ENCODE measurements around the gene HS6ST2. TPM values are rescaled to one million over a fixed set of nuclear protein-coding genes. Genes with fewer than 3 reads are reported as not detected.

Gene HS6ST2
- total RNA-seq, 4 donors from 2014 or later, result 0.77 to 9.7 (median 1.9) TPM

- H3K27ac ChIP-seq, result no peak overlapping the region
- intact Hi-C loops (cut with DNase I; ENCODE audit: low total_unique reads), result no loop called here
- no peaks in the 10 kb centered on the region for H3K36me3 ChIP-seq
- no peaks in the 10 kb centered on the region for H3K9me3 ChIP-seq
- H3K4me1 ChIP-seq, result no peaks in the 10 kb centered on the region
- no peak for TF ChIP-seq POLR2A (IDR thresholded peaks at IDR 0.05)
- TF ChIP-seq, protein P1, sequence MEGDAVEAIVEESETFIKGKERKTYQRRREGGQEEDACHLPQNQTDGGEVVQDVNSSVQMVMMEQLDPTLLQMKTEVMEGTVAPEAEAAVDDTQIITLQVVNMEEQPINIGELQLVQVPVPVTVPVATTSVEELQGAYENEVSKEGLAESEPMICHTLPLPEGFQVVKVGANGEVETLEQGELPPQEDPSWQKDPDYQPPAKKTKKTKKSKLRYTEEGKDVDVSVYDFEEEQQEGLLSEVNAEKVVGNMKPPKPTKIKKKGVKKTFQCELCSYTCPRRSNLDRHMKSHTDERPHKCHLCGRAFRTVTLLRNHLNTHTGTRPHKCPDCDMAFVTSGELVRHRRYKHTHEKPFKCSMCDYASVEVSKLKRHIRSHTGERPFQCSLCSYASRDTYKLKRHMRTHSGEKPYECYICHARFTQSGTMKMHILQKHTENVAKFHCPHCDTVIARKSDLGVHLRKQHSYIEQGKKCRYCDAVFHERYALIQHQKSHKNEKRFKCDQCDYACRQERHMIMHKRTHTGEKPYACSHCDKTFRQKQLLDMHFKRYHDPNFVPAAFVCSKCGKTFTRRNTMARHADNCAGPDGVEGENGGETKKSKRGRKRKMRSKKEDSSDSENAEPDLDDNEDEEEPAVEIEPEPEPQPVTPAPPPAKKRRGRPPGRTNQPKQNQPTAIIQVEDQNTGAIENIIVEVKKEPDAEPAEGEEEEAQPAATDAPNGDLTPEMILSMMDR (IDR thresholded peaks at IDR 0.05), result no peak
- no peak overlapping the region for H3K4me3 ChIP-seq
- H3K27me3 ChIP-seq, result no peaks in the 10 kb centered on the region
- DNase-seq, result no peak
Measured at GRCh38 chrX:132766452-132766851, 192.0 kb downstream of the HS6ST2 start.

DNA sequence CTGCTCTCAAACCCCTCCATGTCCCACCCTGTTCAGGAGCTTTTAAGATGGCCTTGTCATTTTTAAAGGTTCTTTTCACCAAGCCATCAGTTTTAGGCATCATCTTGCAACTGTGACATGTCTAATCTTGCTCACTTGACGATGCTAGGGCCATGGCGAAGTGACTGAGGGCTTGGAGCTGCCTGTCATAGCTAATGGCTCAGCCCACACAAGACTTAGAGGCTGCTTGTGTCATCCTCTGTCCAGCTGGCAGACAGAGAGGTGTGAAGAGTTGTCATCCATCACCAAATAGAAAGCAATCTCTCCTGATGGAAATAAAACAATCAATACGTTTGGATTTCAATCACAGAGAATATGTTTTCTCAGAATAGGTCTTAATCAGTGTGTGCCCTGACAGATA is 194.9 kb downstream of the HS6ST2 start:
- no peak overlapping the region for H3K27ac ChIP-seq
- DNase-seq, result no peak
- H3K9me3 ChIP-seq, result no peaks in the 10 kb centered on the region
- no peak overlapping the region for H3K4me3 ChIP-seq
- H3K4me1 ChIP-seq, result no peaks in the 10 kb centered on the region
- H3K36me3 ChIP-seq, result no peaks in the 10 kb centered on the region
- TF ChIP-seq, protein P1 (IDR thresholded peaks at IDR 0.05), result no peak
- no peak for TF ChIP-seq POLR2A (IDR thresholded peaks at IDR 0.05)
- intact Hi-C loops (cut with DNase I; ENCODE audit: low total_unique reads), result no loop called here
- no peaks in the 10 kb centered on the region for H3K27me3 ChIP-seq

DNA sequence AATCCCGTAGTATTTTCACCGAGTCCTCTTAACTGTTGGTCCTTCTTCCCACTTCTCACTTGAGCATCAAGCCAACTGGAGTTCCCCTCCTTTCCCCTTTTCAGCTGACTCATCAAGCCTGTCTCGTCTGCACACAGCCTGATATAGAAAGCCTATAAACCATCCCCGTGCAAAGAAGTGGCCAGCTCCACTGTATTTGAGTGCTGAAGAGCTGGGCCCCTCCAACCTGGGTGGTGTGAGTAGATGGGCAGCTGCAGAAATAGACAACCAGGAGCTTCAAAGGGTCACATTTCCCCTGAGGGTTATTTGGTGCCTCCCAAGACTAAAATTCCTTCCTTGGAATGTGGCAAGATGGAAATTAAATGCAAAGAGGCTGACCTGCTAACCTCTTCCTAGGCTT is 199.7 kb downstream of the HS6ST2 start:
- Histone ChIP-seq H3K36me3 (no peaks in the 10 kb centered on the region), H3K27me3 (no peaks in the 10 kb centered on the region), H3K4me1 (no peaks in the 10 kb centered on the region), H3K9me3 (no peaks in the 10 kb centered on the region), H3K4me3 (no peak overlapping the region), H3K27ac (no peak overlapping the region)
- intact Hi-C loops (cut with DNase I; ENCODE audit: low total_unique reads), result no loop called here
- no peak for DNase-seq
- TF ChIP-seq, protein P1 (IDR thresholded peaks at IDR 0.05), result no peak
- TF ChIP-seq POLR2A (IDR thresholded peaks at IDR 0.05), result no peak

- Histone ChIP-seq H3K4me3 (no peak overlapping the region), H3K4me1 (no peaks in the 10 kb centered on the region), H3K9me3 (no peaks in the 10 kb centered on the region), H3K27me3 (no peaks in the 10 kb centered on the region), H3K36me3 (no peaks in the 10 kb centered on the region), H3K27ac (no peak overlapping the region)
- intact Hi-C loops (cut with DNase I; ENCODE audit: low total_unique reads), result no loop called here
- no peak for DNase-seq
- TF ChIP-seq, protein P1 (IDR thresholded peaks at IDR 0.05), result no peak
- no peak for TF ChIP-seq POLR2A (IDR thresholded peaks at IDR 0.05)
Measured at GRCh38 chrX:132757066-132757623, 201.3 kb downstream of the HS6ST2 start.

- Histone ChIP-seq H3K9me3 (no peaks in the 10 kb centered on the region), H3K4me1 (no peaks in the 10 kb centered on the region), H3K27ac (no peak overlapping the region), H3K27me3 (no peaks in the 10 kb centered on the region), H3K4me3 (no peak overlapping the region), H3K36me3 (no peaks in the 10 kb centered on the region)
- intact Hi-C loops (cut with DNase I; ENCODE audit: low total_unique reads), result no loop called here
- DNase-seq, result no peak
- no peak for TF ChIP-seq POLR2A (IDR thresholded peaks at IDR 0.05)
- TF ChIP-seq, protein P1 (IDR thresholded peaks at IDR 0.05), result no peak
Measured at GRCh38 chrX:132756439-132756838, 202.0 kb downstream of the HS6ST2 start.
